Choroid plexus epithelial cell (primary cell): Measurements from ENCODE around the gene IFITM1.
"Not testable (repeated sequence)": the region's sequence is repeated elsewhere in the genome, so short reads cannot be mapped to it uniquely, and the experiment has no call there.

Source experiments
- DNase-seq: peaks from one replicate; pipeline ENCODE4 v3.0.0-alpha.2; 2010; ENCODE audit warnings: low read depth
- H3K4me3 ChIP-seq: 2 replicates; pipeline ENCODE4 v1.5.1; 2011; ENCODE audit warnings: low read depth, mild to moderate bottlenecking, control low read depth, low read length, moderate library complexity
- CTCF ChIP-seq: conservative IDR thresholded peaks from 2 replicates; pipeline ENCODE4 v1.5.1; 2011; ENCODE audit warnings: low read depth, mild to moderate bottlenecking, control low read depth, inconsistent platforms, low read length, moderate library complexity

Gene IFITM1

GRCh38 chr11:313787-314553 lies at the start of gene IFITM1:
Gene IFITM1, plus strand, starts transcription at chr11:314040. Its CDS starts 131 bp downstream, at chr11:314171.
- peak; percentile 91 for DNase-seq
- peak within 1 kb of the TSS; percentile 76 for H3K4me3 ChIP-seq
- no peak for TF ChIP-seq CTCF

- DNase-seq = no peak
Measured at GRCh38 chr11:266676-267439, 47.0 kb upstream of the IFITM1 start.

GRCh38 chr11:267491-267994 lies 46.3 kb upstream of the IFITM1 start:
- no peak for TF ChIP-seq CTCF
- H3K4me3 ChIP-seq = no peak overlapping the region
- no peak for DNase-seq

More at GRCh38 chr11:266676-267439, 47.0 kb upstream of the IFITM1 start:
- no peak overlapping the region for H3K4me3 ChIP-seq
- TF ChIP-seq CTCF = no peak

GRCh38 chr11:268716-269145 lies 45.1 kb upstream of the IFITM1 start:
- peak; percentile 22 for TF ChIP-seq CTCF
- peak; percentile 64 for DNase-seq
- not testable (repeated sequence) for H3K4me3 ChIP-seq

GRCh38 chr11:269146-269890 lies 44.5 kb upstream of the IFITM1 start:
- DNase-seq = peak; percentile 26
- peak overlapping the region; percentile 35 for H3K4me3 ChIP-seq
- no peak for TF ChIP-seq CTCF

- DNase-seq = no peak
- H3K4me3 ChIP-seq = no peak overlapping the region
- TF ChIP-seq CTCF = no peak
Measured at GRCh38 chr11:270451-271318, 43.2 kb upstream of the IFITM1 start.
